Vagina (tissue), 2 donors: ENCODE measurements around the gene PRICKLE2. TPM values are rescaled to one million over a fixed set of nuclear protein-coding genes. Genes with fewer than 3 reads are reported as not detected.
A peak's percentile ranks its signal among the peaks of the same experiment; 100 is the strongest.
"Not testable (repeated sequence)": the region's sequence is repeated elsewhere in the genome, so short reads cannot be mapped to it uniquely, and the experiment has no call there.

ENCODE experiments used
- DNase-seq, 2 donors: peaks; one replicate each; pipeline ENCODE4 v3.0.0-alpha.2; 2017; ENCODE audit errors: extremely low spot score in 2 of 2
- H3K27ac ChIP-seq: fragments of 200-600 bp; sonication (generic); one replicate; pipeline ENCODE4 v1.5.1; 2019
- H3K27me3 ChIP-seq: fragments of 200-600 bp; sonication (generic); one replicate; pipeline ENCODE4 v1.5.1; 2019
- H3K36me3 ChIP-seq, 2 donors: fragments of 200-600 bp; sonication (generic); one replicate each; pipeline ENCODE4 v1.5.1; 2017 to 2019
- H3K4me1 ChIP-seq: fragments of 200-600 bp; sonication (generic); one replicate; pipeline ENCODE4 v1.5.1; 2019
- H3K4me3 ChIP-seq, 2 donors: fragments of 200-600 bp; sonication (generic); 1 replicate in 1 of 2; 2 replicates in 1 of 2; pipeline ENCODE4 v1.5.1; 2016 to 2019
- H3K9me3 ChIP-seq: fragments of 200-600 bp; sonication (generic); one replicate; pipeline ENCODE4 v1.5.1; 2019
- CTCF ChIP-seq, 3 experiments: fragments of 450-650 bp in 2 of 3; fragments of 200-600 bp in 1 of 3; sonication (generic) in 1 of 3; IDR thresholded peaks; one replicate each; pipeline ENCODE4 v1.5.1; 2017 to 2019; ENCODE audit warnings: antibody characterized with exemption in 3 of 3, mild to moderate bottlenecking in 2 of 3, moderate library complexity in 2 of 3
- POLR2A ChIP-seq, 2 donors: fragments of 450-650 bp; IDR thresholded peaks; one replicate each; pipeline ENCODE4 v1.6.1; 2017; ENCODE audit warnings: antibody characterized with exemption in 2 of 2, mild to moderate bottlenecking in 2 of 2, moderate library complexity in 2 of 2
- POLR2AphosphoS5 ChIP-seq, 2 donors: sonication (generic); formaldehyde crosslinking; IDR thresholded peaks; one replicate each; pipeline ENCODE4 v1.9.0; 2017; ENCODE audit warnings: antibody characterized with exemption in 2 of 2, mild to moderate bottlenecking in 2 of 2, low read depth in 1 of 2; ENCODE audit not compliant: insufficient read depth in 1 of 2
- intact Hi-C: fragments of 100-400 bp; cut with DNase I; formaldehyde crosslinking; loops from one replicate; pipeline ENCODE4 v1.15.1; 2023
- total RNA-seq: library from RNA; depleted of rRNA; stranded (reverse); fragments of >200 nt; gene quantifications from one replicate; pipeline ENCODE4 v1.2.3, GENCODE V29; 2016

The PRICKLE2 gene
- total RNA-seq, 1 donor from 2014 or later: 39.3 TPM

- H3K9me3 ChIP-seq: no peaks in the 10 kb centered on the region
- no peak overlapping the region for H3K4me3 ChIP-seq
- no peak overlapping the region for H3K27ac ChIP-seq
- intact Hi-C loops: no loop called here
- H3K36me3 ChIP-seq: peaks cover 0 to 18% of the 10 kb centered on the region in 2 donors
- peaks cover 13% of the 10 kb centered on the region for H3K4me1 ChIP-seq
- no peaks in the 10 kb centered on the region for H3K27me3 ChIP-seq
- DNase-seq: no peak
- TF ChIP-seq POLR2AphosphoS5 (IDR thresholded peaks at IDR 0.05; ENCODE audit: insufficient read depth in 1 of 2, low read depth in 1 of 2) (no peak), POLR2A (IDR thresholded peaks at IDR 0.05) (no peak), CTCF (IDR thresholded peaks at IDR 0.05) (no peak)
These were observed 129.5 kb downstream of the PRICKLE2 start for GRCh38 chr3:64095802-64096201.

GRCh38 chr3:64094713-64095079, 130.6 kb downstream of the PRICKLE2 start:
- TF ChIP-seq POLR2AphosphoS5 (IDR thresholded peaks at IDR 0.05; ENCODE audit: insufficient read depth in 1 of 2, low read depth in 1 of 2) (no peak), CTCF (IDR thresholded peaks at IDR 0.05) (no peak), POLR2A (IDR thresholded peaks at IDR 0.05) (no peak)
- Histone ChIP-seq H3K4me1 (peaks cover 13% of the 10 kb centered on the region), H3K36me3 (peaks cover 0 to 17% of the 10 kb centered on the region in 2 donors), H3K27ac (no peak overlapping the region), H3K4me3 (no peak overlapping the region), H3K27me3 (no peaks in the 10 kb centered on the region), H3K9me3 (no peaks in the 10 kb centered on the region)
- DNase-seq: peak in 1 of 2 donors; percentile 16
- intact Hi-C loops: no loop called here

GRCh38 chr3:64093825-64094712, 131.2 kb downstream of the PRICKLE2 start:
- Histone ChIP-seq H3K9me3 (no peaks in the 10 kb centered on the region), H3K4me1 (peaks cover 15% of the 10 kb centered on the region), H3K4me3 (no peak overlapping the region), H3K27ac (no peak overlapping the region), H3K36me3 (peaks cover 0 to 11% of the 10 kb centered on the region in 2 donors), H3K27me3 (no peaks in the 10 kb centered on the region)
- intact Hi-C loops: no loop called here
- DNase-seq: peak in 1 of 2 donors; percentile 44
- TF ChIP-seq POLR2AphosphoS5 (IDR thresholded peaks at IDR 0.05; ENCODE audit: insufficient read depth in 1 of 2, low read depth in 1 of 2) (no peak), POLR2A (IDR thresholded peaks at IDR 0.05) (no peak), CTCF (IDR thresholded peaks at IDR 0.05) (no peak)

- H3K27me3 ChIP-seq: no peaks in the 10 kb centered on the region
- no peak overlapping the region for H3K4me3 ChIP-seq
- H3K4me1 ChIP-seq: peaks cover 23% of the 10 kb centered on the region
- intact Hi-C loops: no loop called here
- peaks cover 0 to 6% of the 10 kb centered on the region in 2 donors for H3K36me3 ChIP-seq
- TF ChIP-seq POLR2A (IDR thresholded peaks at IDR 0.05) (no peak), CTCF (IDR thresholded peaks at IDR 0.05) (no peak), POLR2AphosphoS5 (IDR thresholded peaks at IDR 0.05; ENCODE audit: insufficient read depth in 1 of 2, low read depth in 1 of 2) (no peak)
- no peak for DNase-seq
- H3K27ac ChIP-seq: no peak overlapping the region
- no peaks in the 10 kb centered on the region for H3K9me3 ChIP-seq
These were observed 132.1 kb downstream of the PRICKLE2 start for GRCh38 chr3:64093211-64093610.

- H3K27ac ChIP-seq: no peak overlapping the region
- no peaks in the 10 kb centered on the region for H3K9me3 ChIP-seq
- H3K4me3 ChIP-seq: no peak overlapping the region
- no peaks in the 10 kb centered on the region for H3K27me3 ChIP-seq
- H3K4me1 ChIP-seq: peaks cover 29% of the 10 kb centered on the region
- intact Hi-C loops: no loop called here
- no peak for DNase-seq
- H3K36me3 ChIP-seq: no peaks in the 10 kb centered on the region
- TF ChIP-seq CTCF (IDR thresholded peaks at IDR 0.05): no peak
- no peak for TF ChIP-seq POLR2A (IDR thresholded peaks at IDR 0.05)
- TF ChIP-seq POLR2AphosphoS5 (IDR thresholded peaks at IDR 0.05; ENCODE audit: insufficient read depth in 1 of 2, low read depth in 1 of 2): no peak
These were observed 133.8 kb downstream of the PRICKLE2 start for GRCh38 chr3:64091501-64091900.

- H3K27ac ChIP-seq: peak overlapping the region; percentile 1
- DNase-seq: peak in 1 of 2 donors; percentile 40
These were observed 135.9 kb downstream of the PRICKLE2 start for GRCh38 chr3:64089386-64089785.

More at GRCh38 chr3:64089386-64089785, 135.9 kb downstream of the PRICKLE2 start:
- intact Hi-C loops, H3K36me3 ChIP-seq, H3K27me3 ChIP-seq, H3K4me3 ChIP-seq, H3K9me3 ChIP-seq: not testable (repeated sequence)
- peaks cover 26% of the 10 kb centered on the region for H3K4me1 ChIP-seq
